Endothelial cell of umbilical vein (primary cell): Measurements from ENCODE around the gene SQOR. TPM values are rescaled to one million over a fixed set of nuclear protein-coding genes. Genes with fewer than 3 reads are reported as not detected.

ENCODE experiments used
- BruUV-seq: library from RNA; stranded (reverse); fragments of 400-500 nt; replicated peaks from 2 replicates; lab custom pipeline; 2021; lab: Mats Ljungman, UMichigan
- CTCF ChIA-PET: fragments of 300-600, 350-600 bp; sonication (Branson Sonifier 250); formaldehyde crosslinking; loops from one replicate; lab custom pipeline; 2021; ENCODE audit warnings: antibody characterized with exemption, inconsistent platforms; lab: Charles Lee
- POLR2A ChIA-PET: fragments of 300-600, 350-600 bp; sonication (Branson Sonifier 250); formaldehyde crosslinking; loops from one replicate; lab custom pipeline; 2021; ENCODE audit warnings: antibody characterized with exemption, inconsistent platforms; lab: Charles Lee
- DNase-seq: peaks from one replicate; pipeline ENCODE4 v3.0.0-alpha.2; 2011; ENCODE audit warnings: low read depth, low spot score
- FAIRE-seq: peaks from 2 replicates; lab custom pipeline; 2011; peaks lifted over from hg19 to GRCh38; lab: Jason Lieb, UNC
- H2AFZ ChIP-seq: 2 replicates; pipeline ENCODE4 v1.6.0; 2012; ENCODE audit warnings: low read depth, low read length, control low read depth, inconsistent platforms
- H3K27ac ChIP-seq: 2 replicates; pipeline ENCODE4 v1.5.1; 2011; ENCODE audit warnings: low read depth, mild to moderate bottlenecking, control low read depth, low read length, moderate library complexity; ENCODE audit not compliant: insufficient read depth
- H3K27me3 ChIP-seq, 2 experiments: 2 replicates each; pipeline versions ENCODE4 v1.6.0 to v1.6.1; 2011; ENCODE audit warnings: low read length in 2 of 2, mixed read lengths in 1 of 2; ENCODE audit not compliant: control insufficient read depth in 2 of 2, insufficient read depth in 2 of 2
- H3K36me3 ChIP-seq, 2 experiments: 2 replicates in 1 of 2; 3 replicates in 1 of 2; pipeline ENCODE4 v1.5.1; 2011; ENCODE audit warnings: low read length in 2 of 2, mild to moderate bottlenecking in 1 of 2, moderate library complexity in 1 of 2; ENCODE audit not compliant: control insufficient read depth in 2 of 2, insufficient read depth in 2 of 2; ENCODE audit errors: extremely low read depth in 1 of 2
- H3K4me1 ChIP-seq: 3 replicates; pipeline ENCODE4 v1.5.1; 2011; ENCODE audit warnings: mild to moderate bottlenecking, low read length; ENCODE audit not compliant: control insufficient read depth, insufficient read depth; ENCODE audit errors: extremely low read depth
- H3K4me2 ChIP-seq: 2 replicates; pipeline ENCODE4 v1.6.1; 2011; ENCODE audit warnings: low read length, control low read depth, mixed read lengths; ENCODE audit not compliant: insufficient read depth
- H3K4me3 ChIP-seq, 3 experiments: fragments of 200-600 bp in 1 of 3; sonication (generic), shearing (Covaris generic) in 1 of 3; replicated peaks in 1 of 3; 2 replicates each; pipeline ENCODE4 v1.5.1; 2011 to 2016; ENCODE audit warnings: control low read depth in 3 of 3, low read length in 3 of 3, mild to moderate bottlenecking in 2 of 3, inconsistent platforms in 1 of 3, low read depth in 1 of 3, moderate library complexity in 1 of 3; ENCODE audit not compliant: insufficient read depth in 1 of 3
- H3K79me2 ChIP-seq: 2 replicates; pipeline ENCODE4 v1.6.0; 2012; ENCODE audit warnings: low read length, inconsistent platforms; ENCODE audit not compliant: control insufficient read depth, insufficient read depth
- H3K9ac ChIP-seq: replicated peaks from 2 replicates; pipeline ENCODE3; 2011; ENCODE audit warnings: low read length, control low read depth; ENCODE audit not compliant: insufficient read depth; ENCODE audit errors: extremely low read depth
- H3K9me1 ChIP-seq: replicated peaks from 3 replicates; pipeline ENCODE4 v1.6.0; 2011; ENCODE audit warnings: mild to moderate bottlenecking, low read length; ENCODE audit not compliant: control insufficient read depth, insufficient read depth; ENCODE audit errors: extremely low read depth
- H3K9me3 ChIP-seq: replicated peaks from 2 replicates; pipeline ENCODE4 v1.5.1; 2012; ENCODE audit warnings: low read length, inconsistent platforms; ENCODE audit not compliant: control insufficient read depth, insufficient read depth
- H4K20me1 ChIP-seq: replicated peaks from 2 replicates; pipeline ENCODE3; 2011; ENCODE audit warnings: mild to moderate bottlenecking, low read length; ENCODE audit not compliant: control insufficient read depth, insufficient read depth; ENCODE audit errors: extremely low read depth
- CTCF ChIP-seq, 2 donors: IDR thresholded peaks; 1 replicate in 1 of 2; 2 replicates in 1 of 2; pipeline ENCODE4 v1.5.1; 2011; ENCODE audit warnings: low read length in 2 of 2, mild to moderate bottlenecking in 2 of 2, moderate library complexity in 2 of 2, control low read depth in 1 of 2, inconsistent platforms in 1 of 2, low read depth in 1 of 2; ENCODE audit not compliant: insufficient read depth in 1 of 2; ENCODE audit errors: extremely low read depth in 1 of 2
- EZH2 ChIP-seq: IDR thresholded peaks from 2 replicates; pipeline ENCODE4 v1.6.1; 2012; ENCODE audit warnings: borderline replicate concordance, low read depth, mild to moderate bottlenecking, moderate library complexity, low read length, inconsistent platforms; ENCODE audit not compliant: severe bottlenecking
- FOS ChIP-seq: IDR thresholded peaks from 2 replicates; pipeline ENCODE4 v1.6.1; 2011; ENCODE audit warnings: mild to moderate bottlenecking, low read length, moderate library complexity, borderline replicate concordance; ENCODE audit not compliant: insufficient read depth
- GATA2 ChIP-seq: IDR thresholded peaks from 2 replicates; pipeline ENCODE4 v1.7.0; 2011; ENCODE audit warnings: low read depth, mild to moderate bottlenecking, moderate library complexity, mixed read lengths, low read length; ENCODE audit not compliant: insufficient read length, insufficient read depth
- JUN ChIP-seq: IDR thresholded peaks from 2 replicates; pipeline ENCODE4 v1.6.1; 2011; ENCODE audit warnings: borderline replicate concordance, low read depth; ENCODE audit not compliant: insufficient read length, insufficient read depth
- MAX ChIP-seq: IDR thresholded peaks from 2 replicates; pipeline ENCODE4 v1.6.1; 2011; ENCODE audit not compliant: insufficient read depth, insufficient read length
- MYC ChIP-seq: IDR thresholded peaks from one replicate; pipeline ENCODE4 v1.6.1; 2011; ENCODE audit warnings: mild to moderate bottlenecking, low read depth, low read length
- POLR2A ChIP-seq: IDR thresholded peaks from 2 replicates; pipeline ENCODE4 v1.6.1; 2012; ENCODE audit warnings: low read depth, mild to moderate bottlenecking, control low read depth, low read length
- POLR2AphosphoS5 ChIP-seq: IDR thresholded peaks from 2 replicates; pipeline ENCODE4 v1.6.1; 2012; ENCODE audit warnings: low read depth, mild to moderate bottlenecking, control low read depth, low read length, moderate library complexity; ENCODE audit not compliant: insufficient read depth
- dilution Hi-C: fragments of 300-500 bp; cut with MboI; formaldehyde crosslinking; loops from one replicate; pipeline ENCODE4 v1.15.0; 2019; ENCODE audit warnings: low sequenced_read_pairs; ENCODE audit not compliant: extremely low pct_ligation_motif_present
- intact Hi-C: fragments of 100-400 bp; cut with micrococcal nuclease; formaldehyde crosslinking; loops from one replicate; pipeline ENCODE4 v1.10.0; 2022
- polyA plus RNA-seq, 4 experiments: library from polyadenylated mRNA; depleted of rRNA in 3 of 4; stranded (reverse) in 3 of 4; unstranded in 1 of 4; fragments of >200 nt; gene quantifications; 2 replicates each; pipeline versions ENCODE4 v1.2.1 to v1.2.3, GENCODE V29; 2011 to 2012; ENCODE audit warnings: missing spikeins in 1 of 4
- total RNA-seq: library from RNA; stranded (reverse); gene quantifications from 2 replicates; pipeline ENCODE4 v1.2.3, GENCODE V29; 2021

The SQOR gene
- total and polyA plus RNA-seq, 2 donors (not counting 3 experiments of a cell fraction or from before 2014, with no cell fraction given): 12.9 to 17.9 TPM

- Histone ChIP-seq H3K4me3 (no peak overlapping the region), H2AFZ (no peak overlapping the region), H3K4me2 (no peak overlapping the region), H3K9me3 (no peaks in the 10 kb centered on the region), H3K27ac (no peak overlapping the region), H3K9me1 (no peaks in the 10 kb centered on the region), H3K9ac (no peak overlapping the region), H3K36me3 (no peaks in the 10 kb centered on the region), H3K4me1 (no peaks in the 10 kb centered on the region), H3K27me3 (no peaks in the 10 kb centered on the region), H4K20me1 (no peaks in the 10 kb centered on the region), H3K79me2 (no peaks in the 10 kb centered on the region)
- intact Hi-C loops: no loop called here
- ChIA-PET POLR2A (no interaction called here), CTCF (interaction anchor here (2.0 kb wide), 1 partner anchor 15 kb away, joined by 6 read pairs; no protein-coding TSS in a partner anchor)
- FAIRE-seq (no peak), DNase-seq (no peak)
- dilution Hi-C loops: no loop called here
- TF ChIP-seq POLR2A: no peak
- TF ChIP-seq MYC: no peak
- no peak for TF ChIP-seq EZH2
- TF ChIP-seq CTCF (IDR thresholded peaks at IDR 0.05; ENCODE audit: extremely low read depth in 1 of 2, insufficient read depth in 1 of 2, low read depth in 1 of 2, low read length in 2 of 2): no peak
- TF ChIP-seq FOS: no peak
- no peak for TF ChIP-seq GATA2
- TF ChIP-seq JUN: no peak
- TF ChIP-seq POLR2AphosphoS5: no peak
- TF ChIP-seq MAX: no peak
- BruUV-seq: no TSS peak
Measured at GRCh38 chr15:45690581-45691260, 55.9 kb downstream of the SQOR start.
